ENCODE data around the gene CRABP1.

GRCh38 chr15:78394981-78395616 lies 54.9 kb downstream of the CRABP1 start:
- no peak for TF ChIP-seq CTCF (IDR thresholded peaks at IDR 0.05)
- TF ChIP-seq POLR2A (IDR thresholded peaks at IDR 0.05) = no peak
